SK-N-SH treated with all-trans-retinoic acid at 6 μM for 48 hours (cell line): Measurements from ENCODE around the gene NFS1.

ENCODE experiments used
- PATZ1 ChIP-seq: fragments of 250-450 bp; sonication (Bioruptor Pico); IDR thresholded peaks from 2 replicates; pipeline ENCODE4 v1.8.0; 2020; ENCODE audit warnings: mild to moderate bottlenecking, moderate library complexity, borderline replicate concordance
- PPARA ChIP-seq: fragments of 250-450 bp; sonication (Bioruptor Pico); IDR thresholded peaks from 2 replicates; pipeline ENCODE4 v1.5.0; 2020; ENCODE audit warnings: mild to moderate bottlenecking, borderline replicate concordance
- TCF4 ChIP-seq: fragments of 250-450 bp; sonication (Bioruptor Pico); IDR thresholded peaks from 2 replicates; pipeline ENCODE4 v1.8.0; 2021; ENCODE audit warnings: mild to moderate bottlenecking, moderate library complexity, borderline replicate concordance
- TOX ChIP-seq: fragments of 250-450 bp; sonication (Bioruptor Pico); IDR thresholded peaks from 2 replicates; pipeline ENCODE4 v1.8.0; 2021; ENCODE audit warnings: mild to moderate bottlenecking, moderate library complexity, borderline replicate concordance
- ZFP30 ChIP-seq: fragments of 450-650 bp; formaldehyde crosslinking; IDR thresholded peaks from 2 replicates; pipeline ENCODE4 v1.5.0; 2022; ENCODE audit warnings: mild to moderate bottlenecking, moderate library complexity

- TF ChIP-seq TCF4 (no peak), PATZ1 (no peak), ZFP30 (CRISPR knock-in tag) (no peak), TOX (CRISPR knock-in tag) (no peak), PPARA (CRISPR knock-in tag) (no peak)
These were observed 3.9 kb upstream of the NFS1 start for GRCh38 chr20:35702824-35703695.
